OCI-LY3 (cell line): ENCODE data around the gene ZEB2.

Experiments
- H2AFZ ChIP-seq: fragments of 200-600, 300-600 bp; shearing (Covaris generic); 2 replicates; pipeline ENCODE4 v1.6.0; 2014; ENCODE audit warnings: antibody characterized with exemption, low read depth, low read length
- H3K27ac ChIP-seq: fragments of 200-600, 300-600 bp; sonication (generic); 2 replicates; pipeline ENCODE4 v1.5.1; 2014; ENCODE audit warnings: mild to moderate bottlenecking, low read length, moderate library complexity, mixed read lengths
- H3K27me3 ChIP-seq: fragments of 200-600, 300-600 bp; sonication (generic); 2 replicates; pipeline ENCODE4 v1.6.1; 2014; ENCODE audit warnings: low read depth, low read length, mixed read lengths
- H3K36me3 ChIP-seq: fragments of 200-600, 300-600 bp; sonication (generic); replicated peaks from 2 replicates; pipeline ENCODE3; 2014; ENCODE audit warnings: low read depth, low read length, mixed read lengths
- H3K4me1 ChIP-seq: fragments of 300-600, 200-600 bp; sonication (generic); 2 replicates; pipeline ENCODE4 v1.6.1; 2014; ENCODE audit warnings: low read length, mixed read lengths
- H3K4me2 ChIP-seq: fragments of 200-600, 300-600 bp; sonication (generic); 2 replicates; pipeline ENCODE4 v1.6.1; 2014; ENCODE audit warnings: low read length, mixed read lengths
- H3K4me3 ChIP-seq: fragments of 300-600, 200-600 bp; sonication (generic); 2 replicates; pipeline ENCODE4 v1.5.1; 2014; ENCODE audit warnings: antibody characterized with exemption, mild to moderate bottlenecking, low read length, moderate library complexity
- H3K79me2 ChIP-seq: fragments of 300-600, 200-600 bp; shearing (Covaris generic); 2 replicates; pipeline ENCODE4 v1.6.1; 2014; ENCODE audit warnings: mild to moderate bottlenecking, low read length, mixed read lengths
- H3K9ac ChIP-seq: fragments of 300-600, 200-600 bp; shearing (Covaris generic); 2 replicates; pipeline ENCODE4 v1.6.0; 2014; ENCODE audit warnings: mild to moderate bottlenecking, low read length, moderate library complexity
- H3K9me3 ChIP-seq: fragments of 200-600, 300-600 bp; shearing (Covaris generic); 2 replicates; pipeline ENCODE4 v1.6.1; 2014; ENCODE audit warnings: low read length, mixed read lengths; ENCODE audit not compliant: insufficient read depth
- H4K20me1 ChIP-seq: fragments of 200-600, 300-600 bp; sonication (generic); 2 replicates; pipeline ENCODE4 v1.6.1; 2016; ENCODE audit warnings: low read length, mixed read lengths; ENCODE audit not compliant: insufficient read depth
- EZH2phosphoT487 ChIP-seq: fragments of 200-600 bp; shearing (Covaris generic); IDR thresholded peaks from 2 replicates; pipeline ENCODE4 v1.6.1; 2018; ENCODE audit warnings: antibody characterized with exemption, mixed run types, low read depth
- TF ChIP-seq, protein P1 (sequence below): fragments of 200-600, 300-600 bp; sonication (generic); IDR thresholded peaks from 2 replicates; pipeline ENCODE4 v1.5.1; 2014; ENCODE audit warnings: antibody characterized with exemption, low read length, low read depth

Gene ZEB2

DNA sequence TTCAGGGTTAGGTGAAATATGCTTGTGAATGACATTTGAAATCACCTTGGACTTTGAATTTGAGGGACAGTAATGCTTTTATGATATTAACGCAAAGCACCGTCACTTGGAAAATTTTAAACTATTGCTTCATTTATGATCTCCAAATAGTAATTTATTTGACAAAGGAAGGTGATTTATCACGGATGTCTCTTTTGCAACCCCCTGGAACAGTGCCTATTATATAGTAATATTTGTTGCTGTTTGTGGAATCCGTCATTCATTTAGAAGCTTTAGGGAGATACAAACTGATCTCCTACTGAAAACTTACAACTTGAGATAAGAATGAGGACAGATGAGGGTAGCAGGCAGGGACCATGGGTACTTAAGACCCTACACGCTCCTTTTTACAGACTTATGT lies 10.7 kb upstream of the ZEB2 start:
- Histone ChIP-seq H3K27ac (no peak overlapping the region), H3K9ac (no peak overlapping the region), H3K36me3 (no peaks in the 10 kb centered on the region), H3K4me2 (no peak overlapping the region), H3K27me3 (peaks cover 51% of the 10 kb centered on the region), H2AFZ (no peak overlapping the region), H3K4me3 (no peak overlapping the region), H3K79me2 (no peaks in the 10 kb centered on the region), H4K20me1 (no peaks in the 10 kb centered on the region), H3K9me3 (no peaks in the 10 kb centered on the region), H3K4me1 (peaks cover 16% of the 10 kb centered on the region)
- TF ChIP-seq, protein P1, sequence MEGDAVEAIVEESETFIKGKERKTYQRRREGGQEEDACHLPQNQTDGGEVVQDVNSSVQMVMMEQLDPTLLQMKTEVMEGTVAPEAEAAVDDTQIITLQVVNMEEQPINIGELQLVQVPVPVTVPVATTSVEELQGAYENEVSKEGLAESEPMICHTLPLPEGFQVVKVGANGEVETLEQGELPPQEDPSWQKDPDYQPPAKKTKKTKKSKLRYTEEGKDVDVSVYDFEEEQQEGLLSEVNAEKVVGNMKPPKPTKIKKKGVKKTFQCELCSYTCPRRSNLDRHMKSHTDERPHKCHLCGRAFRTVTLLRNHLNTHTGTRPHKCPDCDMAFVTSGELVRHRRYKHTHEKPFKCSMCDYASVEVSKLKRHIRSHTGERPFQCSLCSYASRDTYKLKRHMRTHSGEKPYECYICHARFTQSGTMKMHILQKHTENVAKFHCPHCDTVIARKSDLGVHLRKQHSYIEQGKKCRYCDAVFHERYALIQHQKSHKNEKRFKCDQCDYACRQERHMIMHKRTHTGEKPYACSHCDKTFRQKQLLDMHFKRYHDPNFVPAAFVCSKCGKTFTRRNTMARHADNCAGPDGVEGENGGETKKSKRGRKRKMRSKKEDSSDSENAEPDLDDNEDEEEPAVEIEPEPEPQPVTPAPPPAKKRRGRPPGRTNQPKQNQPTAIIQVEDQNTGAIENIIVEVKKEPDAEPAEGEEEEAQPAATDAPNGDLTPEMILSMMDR: no peak
- no peak for TF ChIP-seq EZH2phosphoT487

DNA sequence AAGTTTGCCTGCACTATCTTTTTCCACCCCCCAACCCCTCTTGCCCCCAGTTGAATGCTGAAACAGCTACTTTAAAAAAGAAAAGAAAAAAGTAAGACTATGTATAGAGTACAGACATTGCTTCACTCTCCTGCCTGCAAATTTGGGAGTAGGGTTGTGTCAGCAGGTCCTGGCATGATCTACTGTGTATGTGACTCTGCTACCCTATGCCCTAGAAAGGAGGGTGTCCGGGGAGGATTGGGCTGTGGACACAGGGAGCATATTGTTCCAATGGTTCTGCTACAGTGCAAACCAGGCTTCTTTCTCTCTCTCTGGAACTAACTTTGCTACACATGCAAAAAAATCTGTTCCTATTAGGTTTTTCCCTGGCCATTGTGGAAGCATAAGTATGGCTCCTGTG lies 9.9 kb upstream of the ZEB2 start:
- H2AFZ ChIP-seq: no peak overlapping the region

DNA sequence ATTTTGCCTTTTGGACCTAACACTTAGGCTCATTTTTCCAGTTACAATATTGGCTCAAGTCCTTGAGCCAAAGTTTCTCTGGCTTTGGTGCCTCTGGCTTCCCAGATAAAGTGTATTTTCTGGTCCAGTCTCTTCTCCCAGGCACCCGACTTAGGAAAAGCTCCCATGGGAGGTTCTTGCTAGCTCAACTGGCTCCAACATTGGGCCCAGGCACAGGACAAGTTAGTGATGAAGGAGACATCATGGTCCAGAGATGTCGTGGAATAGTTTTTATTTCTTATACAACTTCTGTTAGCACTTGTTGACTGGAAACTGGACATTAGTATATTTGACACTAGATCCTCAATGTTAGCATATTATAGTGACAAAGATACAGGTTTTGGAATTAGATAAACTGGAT lies 8.2 kb upstream of the ZEB2 start:
- Histone ChIP-seq H2AFZ (no peak overlapping the region), H3K36me3 (no peaks in the 10 kb centered on the region), H3K79me2 (no peaks in the 10 kb centered on the region), H3K4me3 (no peak overlapping the region), H3K9me3 (no peaks in the 10 kb centered on the region), H3K27ac (no peak overlapping the region), H4K20me1 (no peaks in the 10 kb centered on the region), H3K4me1 (peaks cover 10% of the 10 kb centered on the region), H3K27me3 (peaks cover 51% of the 10 kb centered on the region), H3K4me2 (no peak overlapping the region), H3K9ac (no peak overlapping the region)
- TF ChIP-seq, protein P1: no peak
- no peak for TF ChIP-seq EZH2phosphoT487

More for the DNA sequence above, 9.9 kb upstream of the ZEB2 start:
- peak overlapping the region; percentile 30; the same call in 1 of the 2 replicates for H3K4me2 ChIP-seq
- no peaks in the 10 kb centered on the region for H3K9me3 ChIP-seq
- no peak overlapping the region for H3K27ac ChIP-seq
- H4K20me1 ChIP-seq: no peaks in the 10 kb centered on the region
- H3K36me3 ChIP-seq: no peaks in the 10 kb centered on the region
- TF ChIP-seq EZH2phosphoT487: no peak
- TF ChIP-seq, protein P1: no peak
- peaks cover 55% of the 10 kb centered on the region for H3K27me3 ChIP-seq
- no peaks in the 10 kb centered on the region for H3K79me2 ChIP-seq
- no peak overlapping the region for H3K4me3 ChIP-seq
- peaks cover 8% of the 10 kb centered on the region for H3K4me1 ChIP-seq
- no peak overlapping the region for H3K9ac ChIP-seq

DNA sequence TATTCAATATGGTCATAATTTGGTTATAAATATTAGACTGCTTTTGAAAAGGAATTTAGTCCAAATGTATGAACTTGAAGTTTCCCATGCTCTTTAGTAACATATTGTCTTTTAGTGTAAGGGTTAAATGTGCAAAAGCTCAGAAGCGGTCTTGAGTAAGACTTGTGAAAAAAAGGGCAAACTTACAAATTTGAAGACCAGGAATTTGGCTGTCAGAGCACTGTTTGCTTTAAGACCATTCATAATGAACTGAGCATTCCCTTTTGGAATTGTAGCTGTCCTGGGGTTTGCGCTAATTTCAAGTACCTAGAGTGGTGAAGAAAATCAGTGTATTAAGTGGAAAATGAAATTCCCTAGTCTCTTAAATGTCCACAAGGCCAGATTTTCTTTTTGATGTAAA lies 6.9 kb upstream of the ZEB2 start:
- no peaks in the 10 kb centered on the region for H3K79me2 ChIP-seq
- H2AFZ ChIP-seq: no peak overlapping the region
- H3K9ac ChIP-seq: no peak overlapping the region
- H3K4me2 ChIP-seq: no peak overlapping the region
- H4K20me1 ChIP-seq: no peaks in the 10 kb centered on the region
- H3K27me3 ChIP-seq: peaks cover 52% of the 10 kb centered on the region
- no peaks in the 10 kb centered on the region for H3K36me3 ChIP-seq
- H3K4me1 ChIP-seq: peaks cover 15% of the 10 kb centered on the region
- TF ChIP-seq, protein P1: no peak
- no peak for TF ChIP-seq EZH2phosphoT487
- H3K9me3 ChIP-seq: no peaks in the 10 kb centered on the region
- H3K27ac ChIP-seq: no peak overlapping the region
- no peak overlapping the region for H3K4me3 ChIP-seq
